ENCODE measurements around the gene KRT15.

The KRT15 gene

DNA sequence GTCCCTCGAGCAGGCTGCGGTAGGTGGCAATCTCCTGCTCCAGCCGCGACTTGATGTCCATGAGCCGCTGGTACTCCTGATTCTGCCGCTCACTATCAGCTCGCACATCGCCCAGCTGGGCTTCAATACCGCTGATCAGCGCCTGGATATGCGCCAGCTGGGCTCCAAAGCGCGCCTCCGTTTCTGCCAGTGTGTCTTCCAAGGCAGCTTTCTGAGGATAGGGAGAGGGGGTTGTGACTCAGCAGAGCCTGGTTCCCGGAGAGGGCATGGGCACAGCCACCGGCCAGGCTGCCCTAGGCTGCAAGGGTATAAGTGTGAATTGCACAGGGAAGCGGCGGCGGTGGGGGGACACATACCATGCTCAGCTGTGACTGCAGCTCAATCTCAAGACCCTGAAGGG, 5.1 kb upstream of the KRT15 start:
- no peak for DNase-seq

GRCh38 chr17:41523225-41523593, 4.5 kb upstream of the KRT15 start:
- DNase-seq = no peak

DNA sequence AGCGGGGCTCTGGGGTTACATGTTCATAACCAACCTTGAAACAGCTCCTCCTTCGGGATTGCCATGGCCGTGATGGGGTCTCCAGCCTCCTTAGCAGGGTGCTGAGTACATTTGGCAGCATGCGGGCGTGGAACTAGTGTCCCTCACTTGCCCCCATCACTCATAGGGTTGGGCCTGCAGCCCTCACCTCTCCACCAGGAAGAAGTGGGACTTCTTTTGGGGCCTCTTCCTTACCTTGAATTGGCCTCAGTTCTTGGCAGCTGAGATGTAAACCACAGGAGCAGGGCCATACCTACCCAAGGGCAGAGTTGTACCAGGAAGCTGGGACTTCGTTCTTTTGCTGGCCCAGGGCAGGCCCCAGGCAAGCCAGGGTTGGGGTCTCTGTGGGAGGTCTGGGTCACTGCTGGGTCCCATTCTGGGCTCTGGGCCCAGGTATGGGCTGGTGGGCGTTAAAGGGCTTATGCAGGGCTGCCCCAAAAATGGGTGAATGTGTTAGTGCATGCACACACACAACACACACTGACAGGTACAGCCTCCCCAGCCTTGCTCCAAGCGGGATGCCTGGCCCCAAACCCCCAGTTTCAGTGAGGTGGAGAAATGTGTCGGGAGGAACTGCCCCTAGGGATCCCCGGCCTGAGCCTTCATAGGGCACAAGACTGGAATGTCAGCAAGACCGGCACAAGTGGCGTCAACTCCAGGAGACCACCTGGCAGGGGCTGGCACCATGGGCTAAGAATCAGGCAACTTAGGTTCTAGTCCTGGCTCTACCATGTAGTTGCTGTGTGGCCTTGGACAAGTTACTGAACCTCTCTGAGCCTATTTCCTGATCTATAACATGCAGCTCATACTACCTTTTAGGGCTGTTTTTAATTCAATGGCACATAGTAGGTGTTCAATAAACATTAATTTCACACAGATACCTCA, 3.9 kb upstream of the KRT15 start:
- DNase-seq = no peak

DNA sequence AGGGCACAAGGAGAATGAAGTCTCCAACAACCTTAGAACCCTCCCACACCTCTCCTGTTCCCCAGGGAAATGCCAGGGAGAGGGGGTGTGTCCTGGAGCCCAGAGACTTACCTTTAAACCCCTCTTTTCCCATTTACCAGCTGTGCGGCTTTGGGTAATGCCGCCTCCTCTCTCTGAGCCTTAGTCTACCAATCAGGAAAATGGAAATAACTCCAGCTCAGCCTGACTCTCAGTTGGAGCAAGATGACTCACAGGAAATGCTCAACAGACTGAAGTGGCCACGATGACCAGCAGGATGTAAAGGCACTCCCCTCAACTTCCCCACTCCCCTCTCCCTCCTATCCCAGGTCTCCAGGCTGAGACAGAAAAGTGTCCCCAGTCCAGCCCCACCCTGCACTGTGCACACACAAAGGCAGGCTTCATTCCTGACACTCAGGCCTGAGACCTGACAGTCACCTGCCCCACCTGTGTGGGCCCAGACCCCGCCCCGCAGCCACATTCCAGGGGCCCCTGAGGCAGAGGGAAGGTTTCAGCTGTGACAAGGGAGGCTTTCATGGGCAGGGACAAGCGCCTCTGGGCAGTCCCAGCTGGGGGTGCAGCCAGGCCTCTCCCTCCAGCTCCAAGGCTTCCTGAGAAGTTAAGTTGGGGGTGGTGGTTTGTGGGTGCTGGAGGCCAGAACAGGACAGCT, 3.0 kb upstream of the KRT15 start:
- DNase-seq = no peak

DNA sequence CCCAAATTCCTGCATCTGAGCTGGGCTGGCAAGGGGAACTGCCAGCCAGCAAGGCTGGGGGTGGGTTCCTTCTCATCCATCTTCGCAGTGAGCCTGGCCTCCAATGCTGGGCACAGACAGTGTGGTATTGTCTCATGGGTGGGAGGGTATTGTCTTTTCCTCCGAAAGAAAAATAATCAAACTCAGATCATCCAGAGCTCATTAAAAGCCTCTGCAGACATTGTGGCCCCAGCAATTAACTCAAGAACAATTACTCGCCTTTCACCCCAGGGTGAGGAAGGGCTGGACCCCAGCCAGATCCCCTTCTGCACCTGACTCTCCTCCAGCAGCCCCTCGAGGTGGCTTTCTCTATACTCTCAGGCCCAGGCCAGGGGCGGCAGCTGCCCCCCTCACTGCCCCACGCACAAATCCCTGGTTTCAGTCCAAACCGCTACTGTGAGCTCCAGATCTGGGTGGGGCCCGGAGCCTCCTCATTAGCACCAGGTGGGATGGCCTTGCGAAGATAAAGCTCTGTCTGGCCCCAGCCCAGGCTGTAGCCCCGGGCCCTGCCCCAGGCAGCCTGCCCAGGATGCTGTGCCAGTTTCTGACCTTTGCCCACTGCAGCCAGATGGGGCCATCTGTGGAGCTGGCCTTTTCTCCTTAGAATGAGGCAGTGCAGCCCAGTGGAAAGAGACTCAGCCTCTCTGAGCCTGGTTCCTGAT, 2.3 kb upstream of the KRT15 start:
- no peak for DNase-seq

GRCh38 chr17:41519501-41520224, 973 bp upstream of the KRT15 start:
- no peak for DNase-seq

DNA sequence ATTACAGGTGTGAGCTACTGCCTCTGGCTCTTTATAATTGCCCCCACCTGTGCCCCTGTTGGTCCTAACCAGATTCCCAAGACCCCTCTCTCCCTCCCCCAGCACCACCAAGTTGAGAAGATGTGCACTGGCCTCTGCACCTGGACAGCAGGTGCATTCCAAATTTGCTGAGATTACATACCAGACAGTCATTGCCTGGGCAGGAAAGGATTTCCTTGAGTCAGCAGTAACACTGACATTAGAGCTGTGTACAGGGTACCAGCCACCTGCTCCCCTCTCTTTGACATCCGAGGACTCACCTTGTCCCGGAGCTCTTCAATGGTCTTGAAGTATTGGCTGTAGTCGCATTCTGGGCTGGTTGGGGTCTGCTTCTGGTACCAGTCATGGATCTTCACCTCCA, 659 bp downstream of the KRT15 start:
- DNase-seq = no peak

DNA sequence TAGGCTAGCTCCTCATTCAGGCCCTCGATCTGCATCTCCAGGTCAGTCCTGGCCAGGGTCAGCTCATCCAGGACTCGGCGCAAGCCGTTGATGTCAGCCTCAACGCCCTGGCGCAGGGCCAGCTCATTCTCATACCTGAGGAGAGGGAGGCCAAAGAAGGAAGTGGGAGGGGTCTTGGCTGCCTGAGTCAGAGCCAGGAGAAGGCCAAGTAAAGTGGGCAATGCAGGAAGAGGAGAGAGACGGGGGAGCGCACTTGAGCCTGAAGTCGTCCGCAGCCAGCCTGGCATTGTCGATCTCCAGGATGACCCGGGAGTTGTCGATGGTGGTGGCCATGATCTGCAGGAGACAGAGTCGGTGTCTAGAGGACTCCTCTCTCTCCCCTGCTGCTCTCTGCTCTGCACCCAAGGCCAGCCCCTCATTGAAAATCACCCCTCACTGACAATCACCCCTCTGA, 1.8 kb downstream of the KRT15 start:
- no peak for DNase-seq

- DNase-seq = no peak
These were observed 2.4 kb downstream of the KRT15 start for GRCh38 chr17:41516147-41516829.

- no peak for DNase-seq
These were observed 5.5 kb downstream of the KRT15 start for GRCh38 chr17:41513168-41513547.

DNA sequence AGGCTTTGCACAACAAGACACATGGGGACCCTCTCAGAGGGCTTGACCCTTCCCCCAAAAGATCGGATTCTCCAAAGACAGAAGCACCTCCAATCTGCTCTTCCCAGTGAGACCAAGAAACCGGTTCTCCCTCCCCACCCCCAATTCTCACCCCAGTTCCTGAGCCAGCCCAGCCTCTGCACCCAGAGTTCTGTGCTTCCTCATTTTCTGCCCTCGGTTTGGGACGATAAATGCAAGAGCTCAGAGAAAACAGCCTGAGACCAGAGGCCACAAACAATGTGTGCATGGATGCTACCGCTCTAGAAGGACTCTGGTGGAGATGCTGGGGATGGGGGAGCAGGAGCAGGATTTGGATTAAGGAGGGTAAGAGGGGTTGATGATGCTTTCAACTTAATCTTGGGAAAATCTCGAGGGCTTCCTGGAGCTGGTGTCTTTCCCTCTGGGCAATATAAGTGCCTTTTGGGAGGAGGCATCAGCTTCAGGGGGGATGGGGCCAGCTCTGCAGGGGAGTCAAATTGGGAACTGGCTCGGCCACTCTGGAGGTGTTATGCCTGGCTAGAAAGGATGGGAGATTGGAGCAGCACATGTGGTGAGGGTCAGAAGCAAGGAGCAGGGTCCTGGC, 6.0 kb downstream of the KRT15 start:
- no peak for DNase-seq

- no peak for DNase-seq
These were observed 7.0 kb downstream of the KRT15 start for GRCh38 chr17:41511716-41512115.

DNA sequence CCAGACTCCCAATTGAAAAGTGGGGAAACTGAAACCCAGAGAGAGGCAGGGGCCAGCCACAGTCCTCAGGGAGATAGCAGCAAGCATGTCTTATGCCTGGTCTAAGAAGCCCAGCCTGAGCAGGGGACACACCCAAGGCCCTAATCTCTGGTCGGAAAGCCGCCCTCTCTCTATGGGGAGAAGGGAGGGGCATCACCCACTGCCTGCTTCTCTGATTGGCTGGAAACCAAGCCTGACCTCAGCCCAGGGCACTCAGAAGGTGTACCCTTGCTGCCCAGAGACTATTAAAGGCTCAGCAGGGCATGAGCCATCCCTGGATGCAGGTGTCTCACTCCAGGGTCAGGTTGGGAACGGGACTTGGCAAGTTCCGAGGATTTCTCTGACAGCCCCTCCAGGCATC, 7.6 kb downstream of the KRT15 start:
- no peak for DNase-seq

DNA sequence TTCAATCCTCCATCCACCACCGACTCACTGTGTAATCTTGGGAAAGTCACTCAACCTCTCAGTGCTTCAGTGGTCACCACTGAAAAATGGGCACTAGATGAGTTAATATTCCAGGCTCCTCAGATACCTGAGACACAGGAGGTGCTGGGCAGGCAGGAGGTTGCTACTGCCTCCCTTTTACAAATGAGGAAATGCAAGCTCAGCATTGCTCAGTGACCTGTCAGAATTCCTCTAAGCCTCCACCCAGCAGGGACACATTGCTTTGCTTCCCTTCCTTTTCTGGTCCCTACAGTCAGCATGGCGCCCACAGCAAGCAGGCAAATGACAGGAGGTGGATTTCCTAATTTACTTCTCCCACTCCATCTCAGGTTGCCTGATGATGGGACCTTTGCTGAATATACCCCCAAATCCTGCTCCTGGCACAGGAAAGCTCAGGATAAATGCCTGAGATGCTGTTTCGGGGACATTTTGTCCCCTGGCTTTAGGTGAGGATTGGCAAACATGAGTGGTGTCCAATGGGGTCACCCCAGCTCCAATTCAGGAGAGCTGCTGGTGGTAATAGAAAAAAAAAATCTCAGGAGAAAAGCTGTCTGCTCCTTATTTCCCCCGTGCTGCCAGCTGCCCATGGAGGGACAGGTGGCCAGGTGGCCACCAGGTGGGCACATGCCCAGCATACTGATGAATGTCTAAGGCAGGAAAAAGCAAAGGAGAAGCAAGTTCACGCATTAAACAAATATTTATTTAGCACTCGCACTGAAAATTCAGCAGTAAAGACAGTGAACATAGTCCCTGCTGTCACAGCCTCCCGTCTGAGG, 8.2 kb downstream of the KRT15 start:
- no peak for DNase-seq

DNA sequence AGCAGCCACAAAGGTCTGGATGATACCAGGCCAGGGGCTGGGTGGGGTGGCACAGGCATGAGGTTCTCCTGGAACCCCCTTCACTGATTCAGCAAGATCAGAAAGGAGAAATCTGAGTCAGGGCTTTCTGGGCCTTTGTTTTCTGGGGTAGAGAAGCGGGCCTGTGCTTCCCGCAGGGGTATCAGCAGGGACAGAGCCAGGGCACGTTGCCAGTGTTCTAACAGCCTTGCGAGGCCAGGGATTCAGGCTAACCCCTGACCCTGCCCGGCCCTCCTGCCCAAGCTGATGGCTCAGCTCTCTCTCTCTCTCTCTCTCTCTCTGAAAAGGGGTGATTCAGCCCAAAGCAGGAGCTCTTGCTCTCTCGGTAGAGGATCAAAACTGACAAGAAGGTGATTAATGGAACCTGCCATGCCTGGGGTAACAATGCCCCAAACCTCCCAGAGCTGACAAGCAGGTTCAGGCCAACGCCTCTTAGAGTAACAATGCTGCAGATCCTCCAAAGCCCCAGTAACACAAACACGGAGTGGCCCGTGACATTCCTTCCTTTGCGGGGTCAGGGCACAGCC, 11.3 kb downstream of the KRT15 start:
- DNase-seq = no peak

GRCh38 chr17:41505809-41506767, 12.6 kb downstream of the KRT15 start:
- DNase-seq = no peak

DNA sequence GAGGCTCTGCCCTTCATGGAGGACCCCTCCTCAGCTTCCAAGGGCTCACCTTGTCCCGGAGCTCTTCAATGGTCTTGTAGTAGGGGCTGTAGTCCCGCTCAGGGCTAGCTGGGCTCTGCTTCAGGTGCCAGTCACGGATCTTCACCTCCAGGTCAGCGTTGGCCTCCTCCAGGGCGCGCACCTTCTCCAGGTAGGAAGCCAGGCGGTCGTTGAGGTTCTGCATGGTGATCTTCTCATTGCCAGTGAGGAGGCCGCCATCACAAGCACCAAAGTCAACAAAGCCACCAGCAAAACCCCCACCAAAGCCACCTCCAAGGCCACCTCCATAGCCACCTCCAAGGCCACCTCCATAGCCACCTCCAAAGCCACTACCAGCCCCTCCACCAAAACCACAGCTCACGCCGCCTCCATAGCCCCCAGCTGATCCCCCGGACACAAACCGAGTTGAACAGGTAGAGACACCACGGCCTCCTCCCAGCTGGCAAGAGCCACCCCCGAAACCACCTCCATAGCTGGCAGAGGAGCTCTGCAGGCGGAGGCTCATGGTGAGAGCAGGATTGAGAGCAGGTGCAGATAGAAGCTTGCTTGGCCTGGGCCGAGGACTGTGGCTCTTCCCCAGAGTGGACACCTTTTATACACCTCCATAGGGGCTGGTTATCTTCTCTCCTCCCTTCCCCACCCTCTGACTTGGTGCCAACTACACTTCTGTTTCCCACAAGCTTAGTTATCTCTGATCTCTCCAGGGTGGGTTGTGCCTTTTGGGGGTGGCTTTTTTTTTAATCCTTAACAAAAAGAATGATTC, 13.5 kb downstream of the KRT15 start, which contains the start of gene KRT13:
Gene KRT13, minus strand, starts transcription at position 606 of the 802 bp plus-strand sequence. Its CDS starts 62 bp downstream, at position 544.
- no peak for DNase-seq

DNA sequence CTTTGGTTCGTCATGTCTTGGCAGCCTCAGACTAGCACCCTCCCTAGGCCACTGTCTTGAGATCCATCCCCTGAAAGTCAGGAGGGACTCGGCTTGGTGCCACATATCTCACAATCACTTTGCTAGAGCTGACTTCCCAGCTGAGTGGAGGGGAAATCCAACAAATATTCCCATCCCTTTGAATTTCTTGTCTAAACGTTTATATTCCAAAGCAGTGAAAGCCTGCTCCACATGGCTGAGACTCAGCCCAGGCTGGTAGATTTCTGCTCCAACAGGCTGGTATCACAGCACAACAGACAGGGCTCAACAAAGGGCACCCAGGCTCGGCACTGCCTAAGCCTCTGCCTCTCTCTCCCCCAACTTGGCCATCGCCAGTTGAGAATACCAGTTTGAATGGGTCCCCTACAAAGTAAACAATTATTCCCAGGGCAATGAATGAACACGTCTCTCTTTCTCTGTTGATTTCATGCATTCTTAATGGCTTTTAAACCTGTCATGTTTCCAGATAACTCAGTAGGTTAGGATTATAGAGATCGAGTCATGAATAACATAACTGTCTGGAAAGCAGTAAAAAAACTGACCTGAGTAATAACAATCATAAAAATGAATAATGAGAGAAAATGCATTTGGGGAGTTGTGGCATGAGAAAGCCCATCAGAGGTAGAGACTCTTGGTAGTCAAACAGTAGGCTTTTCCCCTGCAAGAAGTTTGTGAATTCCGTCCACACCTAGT, 14.3 kb downstream of the KRT15 start:
- DNase-seq = no peak

Data from activated T-cell treated with anti-CD3 and anti-CD28 coated beads for 4 hours (primary cell).